Prostate gland (tissue), 2 donors: ENCODE results near the gene SH3BP1.

Experiments used
- CTCF ChIP-seq, 4 experiments: fragments of 200-600 bp in 2 of 4; fragments of 450-650 bp in 2 of 4; sonication (generic) in 2 of 4; IDR thresholded peaks; 1 replicate in 3 of 4; 2 replicates in 1 of 4; pipeline ENCODE4 v1.5.1; 2016 to 2019; ENCODE audit warnings: antibody characterized with exemption in 4 of 4, mild to moderate bottlenecking in 2 of 4, moderate library complexity in 2 of 4
- POLR2A ChIP-seq: fragments of 450-650 bp; IDR thresholded peaks from one replicate; pipeline ENCODE4 v1.6.1; 2016; ENCODE audit warnings: antibody characterized with exemption, mild to moderate bottlenecking

- TF ChIP-seq POLR2A (no peak), CTCF (IDR thresholded peaks at IDR 0.05) (no peak)
These were observed 12.3 kb upstream of the SH3BP1 start for GRCh38 chr22:37627121-37627520.
